Umbilical cord (tissue), 2 donors: ENCODE results near the gene FMO5. TPM values are rescaled to one million over a fixed set of nuclear protein-coding genes. Genes with fewer than 3 reads are reported as not detected.

Experiments
- DNase-seq: peaks from one replicate; pipeline ENCODE4 v3.0.0-alpha.2; 2015; ENCODE audit warnings: low spot score
- total RNA-seq: library from RNA; depleted of rRNA; stranded (reverse); fragments of >200 nt; gene quantifications from one replicate; pipeline ENCODE4 v1.2.3, GENCODE V29; 2014; ENCODE audit warnings: low replicate concordance; ENCODE audit not compliant: insufficient read depth

FMO5 gene, protein sequence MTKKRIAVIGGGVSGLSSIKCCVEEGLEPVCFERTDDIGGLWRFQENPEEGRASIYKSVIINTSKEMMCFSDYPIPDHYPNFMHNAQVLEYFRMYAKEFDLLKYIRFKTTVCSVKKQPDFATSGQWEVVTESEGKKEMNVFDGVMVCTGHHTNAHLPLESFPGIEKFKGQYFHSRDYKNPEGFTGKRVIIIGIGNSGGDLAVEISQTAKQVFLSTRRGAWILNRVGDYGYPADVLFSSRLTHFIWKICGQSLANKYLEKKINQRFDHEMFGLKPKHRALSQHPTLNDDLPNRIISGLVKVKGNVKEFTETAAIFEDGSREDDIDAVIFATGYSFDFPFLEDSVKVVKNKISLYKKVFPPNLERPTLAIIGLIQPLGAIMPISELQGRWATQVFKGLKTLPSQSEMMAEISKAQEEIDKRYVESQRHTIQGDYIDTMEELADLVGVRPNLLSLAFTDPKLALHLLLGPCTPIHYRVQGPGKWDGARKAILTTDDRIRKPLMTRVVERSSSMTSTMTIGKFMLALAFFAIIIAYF
- 14.0 TPM for total RNA-seq

DNA sequence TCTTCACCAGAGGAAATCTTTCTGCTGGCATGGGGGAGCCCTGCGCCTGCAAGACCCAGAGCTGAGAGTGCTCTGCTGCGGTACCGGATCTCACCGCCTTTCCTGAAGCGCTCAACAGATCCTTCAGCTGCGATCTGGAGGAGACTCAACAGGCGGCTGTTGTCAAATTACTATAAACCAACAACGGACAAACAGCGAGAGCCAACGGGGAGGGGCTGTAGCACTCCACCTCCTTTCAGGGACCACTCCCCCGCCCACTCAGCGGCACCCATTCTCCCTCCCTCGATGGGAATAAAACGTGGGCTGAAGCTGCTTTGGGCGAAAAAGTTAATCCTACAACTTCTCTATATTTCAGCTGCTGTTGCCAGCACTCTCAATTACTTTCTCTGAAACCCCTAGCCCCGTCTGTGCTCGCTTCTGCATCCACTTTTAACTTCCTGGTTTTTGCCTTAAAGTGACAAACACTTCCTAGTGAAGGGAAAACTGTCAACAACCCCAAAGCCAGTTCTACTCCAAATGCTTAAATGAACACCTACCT is at the start of gene FMO5:
TSS of gene FMO5 (minus strand) at position 147 of the 538 bp plus-strand sequence. CDS start 310 bp downstream, outside the sequence.
- peak; percentile 83 for DNase-seq

GRCh38 chr1:147273409-147274336 is 48.5 kb upstream of the FMO5 start:
- DNase-seq: peak; percentile 70

- no peak for DNase-seq
Observed at GRCh38 chr1:147272042-147272441, 46.9 kb upstream of the FMO5 start.

GRCh38 chr1:147270721-147271120 is 45.6 kb upstream of the FMO5 start:
- no peak for DNase-seq

DNA sequence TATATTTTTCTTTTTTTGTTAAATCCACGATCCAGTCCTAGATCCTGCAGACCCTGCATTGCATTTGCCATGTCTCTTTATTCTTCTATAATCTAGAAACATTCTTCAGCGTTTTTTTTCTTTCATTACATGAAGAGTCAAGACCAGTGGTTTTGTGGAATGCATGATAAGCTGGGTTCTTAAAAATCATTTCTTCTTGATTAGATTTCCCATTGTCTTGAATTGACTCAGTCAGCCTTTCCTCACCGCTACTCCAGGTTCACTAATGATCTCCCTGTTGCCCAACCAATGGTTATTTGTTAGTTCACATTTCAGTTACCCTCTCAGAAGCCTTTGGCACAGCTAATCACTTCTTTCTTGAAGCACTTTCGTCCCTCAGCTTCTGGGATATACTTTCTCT is 42.6 kb upstream of the FMO5 start:
- DNase-seq: no peak

DNA sequence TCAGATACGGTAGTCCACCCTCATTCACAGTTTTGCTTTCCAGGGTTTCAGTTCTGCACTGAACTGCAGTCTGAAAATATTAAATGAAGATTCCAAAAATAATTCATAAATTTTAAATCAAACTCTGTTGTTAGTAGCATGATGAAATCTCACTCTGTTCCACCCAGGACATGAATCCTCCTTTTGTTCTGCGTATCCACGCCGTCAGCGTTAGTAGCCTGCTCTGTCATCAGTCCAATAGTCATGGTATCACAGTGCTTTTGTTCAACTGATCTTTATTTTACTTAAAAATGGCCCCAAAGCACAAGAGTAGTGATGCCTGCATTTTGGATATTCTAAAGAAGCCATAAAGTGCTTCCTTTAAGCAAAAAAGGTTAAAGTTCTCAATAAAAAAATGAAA is 41.2 kb upstream of the FMO5 start:
- no peak for DNase-seq

GRCh38 chr1:147264158-147264768 is 39.1 kb upstream of the FMO5 start:
- no peak for DNase-seq

GRCh38 chr1:147260956-147261355 is 35.8 kb upstream of the FMO5 start:
- no peak for DNase-seq

- no peak for DNase-seq
Observed at GRCh38 chr1:147252540-147252939, 27.4 kb upstream of the FMO5 start.

GRCh38 chr1:147247656-147248238 is 22.6 kb upstream of the FMO5 start:
- DNase-seq: no peak

GRCh38 chr1:147246910-147247655 is 21.9 kb upstream of the FMO5 start:
- DNase-seq: peak; percentile 8

DNA sequence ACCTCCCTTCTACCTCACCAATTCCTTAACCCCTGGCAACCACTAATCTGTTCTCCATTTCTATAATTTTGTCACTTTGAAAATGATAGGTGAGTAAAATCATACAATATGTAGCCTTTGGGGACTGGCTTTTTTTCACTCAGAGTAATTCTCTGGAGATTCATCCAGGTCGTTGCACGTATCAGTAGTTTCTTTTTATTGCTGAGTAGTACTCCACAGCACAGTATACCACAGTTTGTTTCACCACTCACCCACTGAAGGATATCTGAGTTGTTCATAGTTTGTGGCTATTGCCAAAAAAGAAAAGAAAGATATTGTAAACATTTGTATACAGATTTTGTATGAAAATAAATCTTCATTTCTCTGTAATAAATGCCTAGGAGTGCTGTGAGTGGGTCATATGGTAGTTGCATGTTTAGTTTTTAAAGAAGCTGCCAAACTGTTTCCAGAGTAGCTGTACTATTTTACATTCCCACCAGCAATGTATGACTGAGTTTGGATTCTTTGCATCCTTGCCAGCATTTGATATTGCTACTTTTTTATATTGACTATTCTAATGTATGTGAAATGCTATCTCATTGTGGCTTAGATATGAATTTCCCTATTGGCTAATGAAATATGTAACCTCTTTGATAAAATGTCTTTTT is 21.0 kb upstream of the FMO5 start:
- no peak for DNase-seq

- DNase-seq: no peak
Observed at GRCh38 chr1:147245586-147246021, 20.5 kb upstream of the FMO5 start.

DNA sequence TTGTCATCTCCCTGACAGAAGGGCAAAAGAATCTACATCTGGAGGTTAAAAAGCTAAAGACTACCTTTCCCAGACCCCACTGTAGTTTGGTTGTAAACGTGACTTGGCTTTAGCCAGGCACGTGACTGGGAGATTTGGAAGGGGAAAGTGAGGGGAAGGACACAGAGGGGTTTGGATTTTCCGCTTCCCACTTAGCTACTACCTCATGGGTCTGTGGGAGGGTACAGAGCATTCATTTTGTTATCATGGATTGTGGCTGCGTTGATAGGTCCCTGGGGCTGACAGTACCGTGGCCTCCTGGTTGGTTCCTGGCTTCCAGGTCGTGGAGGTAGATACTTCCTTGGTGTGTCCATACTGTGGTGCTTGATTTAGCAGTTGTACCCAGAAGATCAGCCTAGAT is 20.0 kb upstream of the FMO5 start:
- DNase-seq: no peak

DNA sequence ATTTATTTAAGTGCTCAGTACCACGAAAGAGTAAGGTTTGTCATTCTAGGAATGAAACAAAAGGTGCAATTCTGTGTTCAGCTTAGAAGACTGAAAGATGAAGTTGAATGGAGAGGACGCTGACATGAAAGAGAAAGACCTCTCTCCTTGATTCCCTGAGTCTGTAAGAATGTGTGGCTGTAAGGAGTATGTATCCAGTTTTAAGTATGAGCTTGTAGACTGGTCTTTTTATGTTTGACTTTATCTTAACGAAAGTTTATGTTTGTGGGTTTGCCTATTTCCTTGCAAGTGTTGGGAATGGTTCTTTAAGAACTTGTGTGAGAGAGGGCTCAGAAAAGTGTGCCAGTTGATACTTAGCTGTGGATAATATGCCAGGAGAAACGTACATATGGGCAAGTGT is 18.7 kb upstream of the FMO5 start:
- DNase-seq: peak; percentile 6

- DNase-seq: no peak
Observed at GRCh38 chr1:147243228-147243685, 18.1 kb upstream of the FMO5 start.

DNA sequence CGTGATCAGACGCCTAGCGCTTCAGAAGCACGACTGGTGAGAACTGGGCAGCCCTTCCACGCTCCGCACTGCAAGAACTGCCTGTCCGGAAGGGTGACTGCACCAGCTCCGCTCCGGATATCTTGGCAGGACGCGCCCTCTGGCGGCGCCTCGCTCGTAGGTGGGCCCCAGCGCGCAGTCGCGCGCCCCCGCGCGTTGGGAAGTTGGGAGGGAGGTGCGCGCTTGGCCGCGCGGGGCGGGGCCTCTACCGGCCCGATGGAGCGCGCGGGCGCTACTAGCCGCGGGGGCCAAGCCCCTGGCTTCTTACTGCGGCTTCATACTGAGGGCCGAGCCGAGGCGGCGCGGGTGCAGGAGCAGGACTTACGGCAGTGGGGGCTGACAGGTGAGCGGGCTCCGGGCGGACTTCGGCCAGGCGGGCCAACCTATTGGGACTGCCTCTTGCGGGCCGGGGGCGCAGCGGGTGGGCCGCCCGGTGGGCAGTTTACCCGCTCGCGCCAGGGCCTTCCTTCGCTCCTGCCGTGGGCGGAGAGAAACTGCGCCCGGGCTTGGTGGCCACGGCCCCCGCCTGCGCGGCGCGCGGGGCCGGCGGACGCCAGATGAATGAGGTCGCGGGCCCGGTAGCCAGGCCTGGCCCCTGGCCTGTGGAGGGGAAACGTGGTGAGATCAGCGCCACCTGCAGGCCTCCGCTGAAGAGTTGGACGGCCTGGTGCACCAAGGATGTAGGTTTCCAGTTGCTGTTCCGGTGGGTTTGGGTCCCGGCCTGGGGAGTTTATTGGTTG is 17.5 kb upstream of the FMO5 start, which contains the start of gene CHD1L:
TSS of gene CHD1L (plus strand) at position 236 of the 779 bp plus-strand sequence. CDS start at position 256, 20 bp downstream.
- DNase-seq: peak; percentile 96

DNA sequence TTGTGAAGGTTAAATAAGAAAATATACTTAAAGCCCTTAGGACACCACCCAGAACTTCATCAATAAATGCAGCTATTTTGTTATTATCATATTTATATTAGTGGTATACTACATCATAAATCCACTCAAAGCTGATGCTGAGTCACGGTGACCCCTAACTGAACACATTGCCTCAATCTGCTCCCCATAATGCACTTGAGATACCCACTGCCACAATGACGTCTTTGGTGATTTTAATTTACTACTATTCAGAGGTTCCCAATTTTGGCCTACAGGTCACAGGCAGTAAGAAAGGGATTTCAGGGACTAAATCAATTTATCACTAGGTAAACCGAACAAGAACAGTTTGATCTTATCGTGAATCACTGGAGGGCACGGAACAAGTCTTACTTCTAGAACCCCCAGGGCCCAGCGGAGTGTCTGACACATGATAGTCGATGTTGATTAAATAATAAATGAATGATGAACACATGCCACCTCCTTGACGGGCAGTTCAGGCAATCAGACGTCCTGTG is 16.9 kb upstream of the FMO5 start:
- no peak for DNase-seq
